ENCODE data around the gene PPIA.

Gene PPIA

DNA sequence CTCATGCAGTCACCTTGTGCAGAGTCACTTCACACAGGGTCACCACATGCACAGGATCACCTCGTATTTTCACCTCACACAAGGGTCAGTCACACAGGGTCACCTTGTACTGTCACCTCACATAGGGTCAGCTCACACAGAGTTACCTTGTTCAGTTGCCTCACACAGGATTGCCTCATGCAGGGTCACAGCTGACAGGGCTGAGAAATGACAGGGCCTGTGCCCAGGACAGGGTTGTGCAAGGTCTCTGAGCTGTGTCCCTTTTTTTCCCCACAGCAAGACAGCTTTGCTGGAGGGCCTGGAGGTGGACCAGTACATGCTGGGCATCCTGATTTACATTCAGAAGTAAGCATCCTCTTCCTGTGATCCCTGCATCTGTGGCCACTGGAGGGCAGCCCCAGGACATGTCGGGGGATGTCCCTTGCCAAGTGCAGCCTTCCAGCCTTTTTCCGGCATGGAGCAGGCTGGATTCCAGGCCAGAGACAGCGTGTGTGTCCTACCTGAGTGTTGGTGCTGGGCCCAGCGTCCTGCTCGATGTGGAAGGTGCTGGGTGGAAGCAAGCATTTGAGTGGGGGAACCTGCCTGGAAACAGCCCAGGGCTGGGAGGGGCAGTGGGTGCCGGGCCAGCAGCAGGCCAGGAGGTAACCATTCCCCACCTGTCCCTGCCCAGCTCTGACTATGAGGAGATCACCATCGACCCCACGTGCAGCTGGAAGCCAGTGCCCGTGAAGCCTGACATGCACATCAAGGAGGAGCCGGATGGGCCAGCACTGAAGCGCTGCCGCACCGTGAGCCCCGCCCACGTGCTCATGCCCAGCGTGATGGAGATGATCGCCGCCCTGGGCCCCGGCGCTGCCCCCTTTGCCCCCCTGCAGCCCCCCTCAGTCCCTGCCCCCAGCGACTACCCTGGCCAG, 31.6 kb upstream of the PPIA start:
- TF ChIP-seq, protein P1, sequence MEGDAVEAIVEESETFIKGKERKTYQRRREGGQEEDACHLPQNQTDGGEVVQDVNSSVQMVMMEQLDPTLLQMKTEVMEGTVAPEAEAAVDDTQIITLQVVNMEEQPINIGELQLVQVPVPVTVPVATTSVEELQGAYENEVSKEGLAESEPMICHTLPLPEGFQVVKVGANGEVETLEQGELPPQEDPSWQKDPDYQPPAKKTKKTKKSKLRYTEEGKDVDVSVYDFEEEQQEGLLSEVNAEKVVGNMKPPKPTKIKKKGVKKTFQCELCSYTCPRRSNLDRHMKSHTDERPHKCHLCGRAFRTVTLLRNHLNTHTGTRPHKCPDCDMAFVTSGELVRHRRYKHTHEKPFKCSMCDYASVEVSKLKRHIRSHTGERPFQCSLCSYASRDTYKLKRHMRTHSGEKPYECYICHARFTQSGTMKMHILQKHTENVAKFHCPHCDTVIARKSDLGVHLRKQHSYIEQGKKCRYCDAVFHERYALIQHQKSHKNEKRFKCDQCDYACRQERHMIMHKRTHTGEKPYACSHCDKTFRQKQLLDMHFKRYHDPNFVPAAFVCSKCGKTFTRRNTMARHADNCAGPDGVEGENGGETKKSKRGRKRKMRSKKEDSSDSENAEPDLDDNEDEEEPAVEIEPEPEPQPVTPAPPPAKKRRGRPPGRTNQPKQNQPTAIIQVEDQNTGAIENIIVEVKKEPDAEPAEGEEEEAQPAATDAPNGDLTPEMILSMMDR (IDR thresholded peaks at IDR 0.05; ENCODE audit: low read depth, low read length), result no peak

DNA sequence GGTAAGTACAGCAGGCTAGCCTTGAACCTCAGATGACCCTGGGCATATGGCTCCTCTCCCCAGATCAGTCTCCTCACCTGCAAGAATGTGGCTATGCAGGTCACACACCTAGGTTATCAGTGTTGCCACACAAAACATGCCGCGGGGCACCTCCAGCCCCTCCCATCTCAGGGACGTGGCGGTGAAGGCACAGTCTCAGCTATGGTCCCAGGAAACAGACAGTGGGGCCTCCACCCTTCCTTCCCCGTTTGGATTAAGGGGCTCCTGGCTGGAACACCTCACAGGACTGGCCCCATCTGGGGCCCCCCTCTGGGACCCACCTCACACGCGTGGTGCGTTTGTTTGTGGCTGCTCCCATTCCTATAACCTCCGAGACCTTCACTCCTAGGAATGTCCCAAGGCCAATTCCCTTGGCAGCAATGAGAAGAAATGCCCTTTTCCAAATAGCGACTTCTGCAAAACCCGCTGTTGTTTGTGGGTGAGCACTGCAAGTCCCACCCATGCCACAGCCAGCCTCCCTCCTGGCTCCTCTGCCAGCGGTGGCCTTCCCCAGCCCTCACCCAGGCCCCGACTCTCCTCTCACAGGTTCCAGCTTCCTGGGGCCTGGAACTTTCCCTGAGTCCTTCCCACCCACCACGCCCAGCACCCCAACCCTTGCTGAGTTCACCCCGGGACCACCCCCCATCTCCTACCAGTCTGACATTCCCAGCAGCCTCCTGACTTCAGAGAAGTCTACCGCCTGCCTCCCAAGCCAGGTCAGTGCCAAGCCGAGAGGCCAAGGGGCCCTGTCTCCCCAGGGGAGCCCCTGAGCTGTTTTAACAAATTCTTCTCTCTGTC, 30.7 kb upstream of the PPIA start:
- TF ChIP-seq, protein P1 (IDR thresholded peaks at IDR 0.05; ENCODE audit: low read depth, low read length), result no peak
- no peak overlapping the region for H3K4me3 ChIP-seq (ENCODE audit: low read depth, low read length)

More for the DNA sequence above, 31.6 kb upstream of the PPIA start:
- no peak overlapping the region for H3K4me3 ChIP-seq (ENCODE audit: low read depth, low read length)

DNA sequence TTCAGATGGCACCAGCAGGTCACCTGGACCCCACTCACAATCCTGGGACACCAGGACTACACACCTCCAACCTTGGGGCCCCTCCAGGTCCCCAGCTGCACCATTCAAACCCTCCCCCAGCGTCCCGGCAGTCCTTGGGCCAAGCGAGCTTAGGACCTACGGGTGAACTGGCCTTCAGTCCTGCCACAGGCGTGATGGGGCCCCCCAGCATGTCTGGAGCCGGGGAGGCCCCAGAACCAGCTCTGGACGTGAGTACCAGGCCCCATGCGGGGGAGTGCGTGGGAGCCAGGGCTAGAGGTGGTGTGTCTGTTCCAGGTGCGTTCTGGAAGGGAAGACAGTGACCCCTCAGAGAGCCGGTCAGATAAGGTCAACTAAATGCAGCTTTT, 30.1 kb upstream of the PPIA start:
- H3K4me3 ChIP-seq (ENCODE audit: low read depth, low read length), result no peak overlapping the region
- TF ChIP-seq, protein P1 (IDR thresholded peaks at IDR 0.05; ENCODE audit: low read depth, low read length), result no peak

DNA sequence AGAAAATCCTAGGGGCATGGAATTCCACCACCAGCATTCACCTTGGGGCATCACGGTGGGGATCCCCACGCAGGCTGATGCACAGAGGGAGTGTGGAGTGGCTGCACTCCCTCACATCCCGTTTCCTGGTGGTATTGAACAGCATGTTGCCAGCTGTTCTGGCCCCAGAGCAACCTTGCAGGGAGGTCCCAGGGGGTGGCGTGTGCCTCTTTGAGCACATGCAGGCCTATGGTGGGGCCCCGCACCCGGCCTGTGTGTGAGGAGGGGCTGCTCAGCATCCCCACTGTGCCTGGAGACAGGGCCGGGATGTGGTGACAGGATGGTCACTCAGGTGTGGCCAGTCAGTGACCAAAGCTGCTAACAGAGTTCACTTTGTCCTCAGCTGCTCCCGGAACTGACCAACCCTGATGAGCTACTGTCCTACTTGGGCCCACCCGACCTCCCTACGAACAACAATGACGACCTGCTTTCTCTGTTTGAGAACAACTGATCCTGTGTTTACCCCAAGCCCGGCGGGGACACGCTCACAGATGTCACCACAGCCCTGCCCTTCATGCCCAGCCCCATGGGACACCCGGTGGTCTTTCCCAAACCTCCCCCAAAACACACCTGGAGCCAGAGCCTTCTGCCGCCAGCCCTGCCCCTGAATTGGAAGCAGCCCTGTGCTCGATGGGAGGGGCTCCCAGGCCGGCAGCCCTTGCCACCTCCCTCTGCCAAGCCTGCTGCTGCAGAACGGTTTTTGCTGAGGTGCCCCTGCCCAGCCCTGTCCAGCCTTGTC, 29.2 kb upstream of the PPIA start:
- no peak overlapping the region for H3K4me3 ChIP-seq (ENCODE audit: low read depth, low read length)
- TF ChIP-seq, protein P1 (IDR thresholded peaks at IDR 0.05; ENCODE audit: low read depth, low read length), result no peak

DNA sequence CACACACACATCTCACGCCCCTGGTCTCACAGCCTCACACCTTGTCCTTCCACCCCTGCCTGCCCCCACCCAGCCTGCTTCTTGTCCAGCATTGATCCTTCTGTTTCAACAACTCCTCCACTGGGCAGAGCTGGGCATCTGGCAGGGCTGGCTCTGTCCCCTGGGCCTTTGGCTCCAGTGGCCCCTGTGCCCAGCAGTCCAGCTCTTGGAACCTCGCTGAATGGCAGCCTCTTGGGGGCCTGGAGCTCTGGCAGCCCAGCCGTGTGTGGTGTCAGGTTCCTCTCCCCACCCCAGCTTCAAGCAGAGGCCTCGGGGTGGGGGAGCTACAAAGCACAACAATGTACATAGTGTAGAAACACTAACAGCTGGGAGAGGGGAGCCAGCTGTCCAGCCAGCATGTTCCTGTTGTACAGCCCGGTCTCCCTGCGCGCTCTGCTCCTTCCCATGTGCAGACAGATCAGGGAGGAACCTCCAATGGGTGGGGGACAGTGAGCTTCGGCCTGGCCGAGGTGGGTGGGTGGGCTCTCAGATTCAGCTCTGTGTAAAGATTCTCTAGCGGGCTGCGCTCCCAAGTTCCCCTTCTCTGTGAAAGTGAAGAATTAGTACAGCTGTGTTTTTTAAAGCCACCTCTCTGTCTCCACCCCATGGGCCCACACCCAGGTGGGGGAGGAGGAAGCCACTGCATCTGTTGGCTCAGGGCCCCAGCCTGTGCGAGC, 28.4 kb upstream of the PPIA start:
- 0 out of 2 replicates have a peak overlapping the region, but pooled peaks have one; percentile 8 for H3K4me3 ChIP-seq (ENCODE audit: low read depth, low read length)
- TF ChIP-seq, protein P1 (IDR thresholded peaks at IDR 0.05; ENCODE audit: low read depth, low read length), result no peak

DNA sequence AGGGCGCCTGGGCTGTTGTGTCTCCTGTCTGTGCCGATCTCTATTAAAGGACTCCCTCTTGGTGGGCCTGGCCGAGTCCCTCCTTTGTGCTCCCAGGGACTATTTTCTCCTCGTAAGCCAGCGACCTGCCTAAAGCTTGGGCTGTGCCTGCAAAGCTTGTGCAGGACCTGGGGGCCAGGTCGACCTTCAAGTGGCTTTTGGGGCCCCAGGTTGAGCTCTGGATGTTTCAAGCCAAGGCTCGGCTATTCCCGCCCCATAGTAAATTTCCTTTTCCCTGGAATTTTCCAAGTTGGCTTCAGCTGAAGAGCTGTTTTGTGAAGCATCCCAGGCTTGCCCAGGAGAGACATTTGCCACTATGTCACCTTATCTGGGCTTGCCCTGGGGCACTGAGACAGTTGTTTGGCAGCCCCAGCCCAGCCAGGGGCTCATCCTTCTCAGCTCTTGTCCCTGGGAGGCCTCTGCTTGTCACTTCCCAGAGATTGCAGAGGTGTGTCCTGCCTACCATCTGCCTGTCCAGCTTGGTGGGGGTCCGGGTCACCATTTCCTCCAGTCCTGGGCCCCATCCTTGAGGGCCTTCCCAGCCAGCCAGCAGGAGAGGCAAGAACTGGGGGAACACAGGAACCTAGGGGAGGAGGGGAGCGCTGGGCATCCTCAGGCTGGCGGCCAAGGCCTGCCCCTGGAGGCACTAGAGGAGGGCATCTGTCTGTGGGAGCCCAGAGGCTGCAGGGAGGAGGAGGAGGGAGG, 27.7 kb upstream of the PPIA start:
- no peak overlapping the region for H3K4me3 ChIP-seq (ENCODE audit: low read depth, low read length)
- TF ChIP-seq, protein P1 (IDR thresholded peaks at IDR 0.05; ENCODE audit: low read depth, low read length), result no peak

Measured in WI38 (cell line).